ENCODE data around the gene L3MBTL1. TPM values are rescaled to one million over a fixed set of nuclear protein-coding genes. Genes with fewer than 3 reads are reported as not detected.

Gene L3MBTL1
- total RNA-seq, 3 donors from 2014 or later = 8.6 to 24.7 (median 17.4) TPM

- no peak for TF ChIP-seq POLR2A (IDR thresholded peaks at IDR 0.05)
- H3K27ac ChIP-seq = no peak overlapping the region
- no peaks in the 10 kb centered on the region for H3K9me3 ChIP-seq
- intact Hi-C loops (cut with DNase I; ENCODE audit: low total_unique reads) = no loop called here
- no peak overlapping the region for H3K4me3 ChIP-seq
- no peaks in the 10 kb centered on the region for H3K27me3 ChIP-seq
- no peaks in the 10 kb centered on the region for H3K4me1 ChIP-seq
- DNase-seq (ENCODE audit: low spot score in 2 of 2) = no peak
- H3K36me3 ChIP-seq = no peaks in the 10 kb centered on the region
Observed at GRCh38 chr20:43564993-43565757, 57.7 kb downstream of the L3MBTL1 start.

DNA sequence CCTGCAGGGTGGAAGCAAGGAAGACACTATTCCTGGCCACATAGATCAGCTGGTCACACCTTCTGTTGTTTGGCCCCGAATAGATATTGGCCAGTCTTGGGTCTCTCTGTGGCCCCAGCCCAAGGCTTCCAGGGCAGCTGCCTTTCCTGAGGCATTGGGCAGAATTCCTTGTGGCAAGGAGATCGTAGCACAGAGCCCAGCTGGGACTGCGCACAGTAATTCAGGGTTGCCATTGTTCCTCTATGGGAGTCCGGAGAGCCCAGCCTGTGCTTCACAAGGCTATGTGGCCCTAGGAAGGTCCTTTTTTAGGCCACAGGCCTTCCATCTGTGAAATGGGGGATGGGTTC is 58.2 kb downstream of the L3MBTL1 start:
- Histone ChIP-seq H3K36me3 (no peaks in the 10 kb centered on the region), H3K9me3 (no peaks in the 10 kb centered on the region), H3K27me3 (no peaks in the 10 kb centered on the region), H3K27ac (no peak overlapping the region), H3K4me3 (no peak overlapping the region), H3K4me1 (no peaks in the 10 kb centered on the region)
- DNase-seq (ENCODE audit: low spot score in 2 of 2) = no peak
- intact Hi-C loops (cut with DNase I; ENCODE audit: low total_unique reads) = no loop called here
- TF ChIP-seq, protein P1, sequence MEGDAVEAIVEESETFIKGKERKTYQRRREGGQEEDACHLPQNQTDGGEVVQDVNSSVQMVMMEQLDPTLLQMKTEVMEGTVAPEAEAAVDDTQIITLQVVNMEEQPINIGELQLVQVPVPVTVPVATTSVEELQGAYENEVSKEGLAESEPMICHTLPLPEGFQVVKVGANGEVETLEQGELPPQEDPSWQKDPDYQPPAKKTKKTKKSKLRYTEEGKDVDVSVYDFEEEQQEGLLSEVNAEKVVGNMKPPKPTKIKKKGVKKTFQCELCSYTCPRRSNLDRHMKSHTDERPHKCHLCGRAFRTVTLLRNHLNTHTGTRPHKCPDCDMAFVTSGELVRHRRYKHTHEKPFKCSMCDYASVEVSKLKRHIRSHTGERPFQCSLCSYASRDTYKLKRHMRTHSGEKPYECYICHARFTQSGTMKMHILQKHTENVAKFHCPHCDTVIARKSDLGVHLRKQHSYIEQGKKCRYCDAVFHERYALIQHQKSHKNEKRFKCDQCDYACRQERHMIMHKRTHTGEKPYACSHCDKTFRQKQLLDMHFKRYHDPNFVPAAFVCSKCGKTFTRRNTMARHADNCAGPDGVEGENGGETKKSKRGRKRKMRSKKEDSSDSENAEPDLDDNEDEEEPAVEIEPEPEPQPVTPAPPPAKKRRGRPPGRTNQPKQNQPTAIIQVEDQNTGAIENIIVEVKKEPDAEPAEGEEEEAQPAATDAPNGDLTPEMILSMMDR (IDR thresholded peaks at IDR 0.05) = no peak
- no peak for TF ChIP-seq POLR2A (IDR thresholded peaks at IDR 0.05)
- TF ChIP-seq POLR2AphosphoS5 (IDR thresholded peaks at IDR 0.05) = no peak

DNA sequence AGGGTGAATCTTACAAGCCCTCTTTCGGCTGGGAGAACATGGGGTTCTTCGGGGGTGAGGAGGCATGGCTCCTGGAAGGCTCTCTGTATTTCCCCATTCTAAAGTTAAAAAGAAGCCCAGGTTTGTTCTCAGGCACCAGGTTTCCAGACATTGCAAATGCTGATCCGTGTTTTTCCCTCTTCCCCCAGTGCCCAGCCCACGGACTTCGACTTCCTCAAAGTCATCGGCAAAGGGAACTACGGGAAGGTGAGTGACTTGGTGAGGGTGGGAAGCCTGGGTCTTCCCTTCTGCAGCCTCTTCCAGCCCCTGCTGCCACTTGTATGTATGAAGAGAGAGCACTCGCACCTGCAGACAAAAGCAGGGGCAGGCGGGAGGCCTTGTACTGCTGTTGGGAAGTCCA is 60.0 kb downstream of the L3MBTL1 start:
- Histone ChIP-seq H3K27ac (no peak overlapping the region), H3K36me3 (no peaks in the 10 kb centered on the region), H3K4me1 (no peaks in the 10 kb centered on the region), H3K4me3 (no peak overlapping the region), H3K9me3 (no peaks in the 10 kb centered on the region), H3K27me3 (no peaks in the 10 kb centered on the region)
- TF ChIP-seq, protein P1 (IDR thresholded peaks at IDR 0.05) = no peak
- TF ChIP-seq POLR2A (IDR thresholded peaks at IDR 0.05) = no peak
- no peak for TF ChIP-seq POLR2AphosphoS5 (IDR thresholded peaks at IDR 0.05)
- DNase-seq (ENCODE audit: low spot score in 2 of 2) = no peak
- intact Hi-C loops (cut with DNase I; ENCODE audit: low total_unique reads) = no loop called here

DNA sequence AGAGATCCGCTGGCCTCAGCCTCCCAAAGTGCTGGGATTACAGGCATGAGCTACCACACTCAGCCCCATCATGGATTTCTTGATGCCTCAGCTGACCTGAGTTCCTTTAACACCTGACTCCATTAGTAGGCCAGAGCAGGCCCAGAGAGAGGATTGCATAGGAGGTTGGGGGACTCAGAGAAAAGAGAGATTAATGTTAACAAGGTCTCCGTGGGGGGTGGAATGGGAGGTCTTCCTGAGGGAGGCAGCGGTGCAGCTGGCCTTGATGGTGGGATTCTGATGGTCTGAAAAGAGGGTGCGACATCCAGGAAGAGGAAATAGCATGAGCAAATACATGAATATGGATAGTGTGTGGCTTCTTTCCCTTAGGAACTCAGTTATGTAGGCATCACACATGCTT is 61.2 kb downstream of the L3MBTL1 start:
- no peak overlapping the region for H3K27ac ChIP-seq
- no peaks in the 10 kb centered on the region for H3K9me3 ChIP-seq
- DNase-seq (ENCODE audit: low spot score in 2 of 2) = no peak
- no peaks in the 10 kb centered on the region for H3K36me3 ChIP-seq
- H3K4me1 ChIP-seq = no peaks in the 10 kb centered on the region
- intact Hi-C loops (cut with DNase I; ENCODE audit: low total_unique reads) = no loop called here
- H3K4me3 ChIP-seq = no peak overlapping the region
- no peaks in the 10 kb centered on the region for H3K27me3 ChIP-seq
- TF ChIP-seq POLR2A (IDR thresholded peaks at IDR 0.05) = no peak
- no peak for TF ChIP-seq POLR2AphosphoS5 (IDR thresholded peaks at IDR 0.05)
- TF ChIP-seq, protein P1 (IDR thresholded peaks at IDR 0.05) = no peak

GRCh38 chr20:43569282-43569681 is 61.8 kb downstream of the L3MBTL1 start:
- intact Hi-C loops (cut with DNase I; ENCODE audit: low total_unique reads) = no loop called here
- DNase-seq (ENCODE audit: low spot score in 2 of 2) = no peak
- Histone ChIP-seq H3K36me3 (no peaks in the 10 kb centered on the region), H3K27me3 (no peaks in the 10 kb centered on the region), H3K4me3 (no peak overlapping the region), H3K9me3 (no peaks in the 10 kb centered on the region), H3K27ac (no peak overlapping the region), H3K4me1 (no peaks in the 10 kb centered on the region)
- no peak for TF ChIP-seq POLR2AphosphoS5 (IDR thresholded peaks at IDR 0.05)
- TF ChIP-seq, protein P1 (IDR thresholded peaks at IDR 0.05) = no peak
- TF ChIP-seq POLR2A (IDR thresholded peaks at IDR 0.05) = no peak

All from breast epithelium (tissue), 4 donors.